H1 (cell line): ENCODE data around the gene SPATS1. TPM values are rescaled to one million over a fixed set of nuclear protein-coding genes. Genes with fewer than 3 reads are reported as not detected.

ENCODE experiments used
- CTCF ChIA-PET: fragments of 300-600 bp; sonication (Branson Sonifier 250); formaldehyde crosslinking; loops from one replicate; lab custom pipeline; 2021; ENCODE audit not compliant: partially characterized antibody; lab: Charles Lee
- POLR2A ChIA-PET: fragments of 300-600 bp; sonication (Branson Sonifier 250); formaldehyde crosslinking; loops from one replicate; lab custom pipeline; 2021; ENCODE audit warnings: inconsistent platforms; ENCODE audit not compliant: partially characterized antibody; lab: Charles Lee
- DNase-seq, 2 experiments: peaks; one replicate each; pipeline versions ENCODE4 v3.0.0 to v3.0.0-alpha.2; 2010 to 2022; ENCODE audit warnings: low spot score in 2 of 2, low read depth in 1 of 2, mixed read lengths in 1 of 2
- FAIRE-seq: peaks from 2 replicates; lab custom pipeline; 2011; peaks lifted over from hg19 to GRCh38; lab: Jason Lieb, UNC
- H2AFZ ChIP-seq: 2 replicates; pipeline ENCODE4 v1.8.1; 2012; ENCODE audit warnings: low read length, inconsistent platforms
- H2AK5ac ChIP-seq: 2 replicates; pipeline ENCODE4 v1.6.1; 2013; ENCODE audit warnings: low read depth, low read length
- H2BK120ac ChIP-seq: replicated peaks from 2 replicates; pipeline ENCODE3; 2013; ENCODE audit warnings: low read depth, low read length, inconsistent platforms
- H2BK12ac ChIP-seq: 2 replicates; pipeline ENCODE4 v1.6.1; 2013; ENCODE audit warnings: low read depth, low read length
- H2BK15ac ChIP-seq: 2 replicates; pipeline ENCODE4 v1.6.1; 2013; ENCODE audit warnings: low read length
- H2BK20ac ChIP-seq: 2 replicates; pipeline ENCODE4 v1.6.1; 2013; ENCODE audit warnings: low read length
- H2BK5ac ChIP-seq: 2 replicates; pipeline ENCODE4 v1.6.1; 2013; ENCODE audit warnings: low read depth, low read length
- H3K14ac ChIP-seq: 2 replicates; pipeline ENCODE4 v1.6.1; 2013; ENCODE audit warnings: inconsistent platforms; ENCODE audit not compliant: insufficient read length
- H3K18ac ChIP-seq: 2 replicates; pipeline ENCODE4 v1.6.1; 2013; ENCODE audit warnings: low read length; ENCODE audit errors: extremely low read depth
- H3K23ac ChIP-seq: 2 replicates; pipeline ENCODE4 v1.6.1; 2013; ENCODE audit warnings: inconsistent platforms; ENCODE audit not compliant: insufficient read length
- H3K23me2 ChIP-seq: 2 replicates; pipeline ENCODE4 v1.6.1; 2013; ENCODE audit warnings: low read depth, low read length
- H3K27ac ChIP-seq: 2 replicates; pipeline ENCODE4 v1.6.1; 2011; ENCODE audit warnings: low read depth, low read length, inconsistent platforms
- H3K27me3 ChIP-seq, 4 experiments: replicated peaks in 1 of 4; 1 replicate in 1 of 4; 2 replicates in 3 of 4; pipeline versions ENCODE4 v1.6.1 to v1.8.1; 2011 to 2013; ENCODE audit warnings: low read length in 3 of 4, mild to moderate bottlenecking in 3 of 4, inconsistent platforms in 2 of 4, mixed read lengths in 2 of 4, moderate library complexity in 1 of 4; ENCODE audit not compliant: control insufficient read depth in 3 of 4, insufficient read depth in 3 of 4; ENCODE audit errors: extremely low read depth in 1 of 4
- H3K36me3 ChIP-seq, 4 experiments: 2 replicates each; pipeline versions ENCODE4 v1.6.1 to v1.8.1; 2011 to 2013; ENCODE audit warnings: mild to moderate bottlenecking in 4 of 4, low read length in 3 of 4, moderate library complexity in 2 of 4, control low read depth in 1 of 4, inconsistent platforms in 1 of 4; ENCODE audit not compliant: insufficient read depth in 4 of 4, control insufficient read depth in 2 of 4
- H3K4ac ChIP-seq: replicated peaks from 2 replicates; pipeline ENCODE3; 2013; ENCODE audit warnings: low read length, low read depth, mixed read lengths, inconsistent platforms; ENCODE audit not compliant: insufficient read length
- H3K4me1 ChIP-seq, 4 experiments: replicated peaks in 1 of 4; 1 replicate in 1 of 4; 2 replicates in 3 of 4; pipeline versions ENCODE4 v1.6.1 to v1.8.1; 2011 to 2013; ENCODE audit warnings: low read length in 3 of 4, inconsistent platforms in 2 of 4, mixed read lengths in 1 of 4; ENCODE audit not compliant: insufficient read depth in 4 of 4, control insufficient read depth in 3 of 4
- H3K4me2 ChIP-seq, 2 experiments: 2 replicates each; pipeline versions ENCODE4 v1.6.1 to v1.8.1; 2011 to 2013; ENCODE audit warnings: low read depth in 2 of 2, low read length in 2 of 2, control low read depth in 1 of 2, inconsistent platforms in 1 of 2, mild to moderate bottlenecking in 1 of 2; ENCODE audit not compliant: insufficient read depth in 1 of 2
- H3K4me3 ChIP-seq, 4 experiments: fragments of 200-600, 300-600 bp in 1 of 4; sonication (generic), shearing (Covaris generic), sonication (Bioruptor Twin) in 1 of 4; 2 replicates each; pipeline versions ENCODE4 v1.5.1 to v1.8.1; 2011 to 2016; ENCODE audit warnings: low read length in 4 of 4, low read depth in 3 of 4, control low read depth in 2 of 4, inconsistent platforms in 2 of 4, mild to moderate bottlenecking in 2 of 4, mixed read lengths in 1 of 4, moderate library complexity in 1 of 4; ENCODE audit not compliant: insufficient read depth in 2 of 4; ENCODE audit errors: extremely low read depth in 1 of 4
- H3K56ac ChIP-seq: replicated peaks from 2 replicates; pipeline ENCODE3; 2013; ENCODE audit warnings: low read depth, mild to moderate bottlenecking, mixed read lengths, low read length, inconsistent platforms; ENCODE audit not compliant: insufficient read length
- H3K79me1 ChIP-seq: 2 replicates; pipeline ENCODE4 v1.6.1; 2013; ENCODE audit warnings: low read depth, low read length, control low read depth
- H3K79me2 ChIP-seq, 2 experiments: 2 replicates each; pipeline versions ENCODE4 v1.6.1 to v1.8.1; 2012 to 2013; ENCODE audit warnings: low read length in 2 of 2, mild to moderate bottlenecking in 2 of 2, inconsistent platforms in 1 of 2; ENCODE audit not compliant: insufficient read depth in 2 of 2, control insufficient read depth in 1 of 2
- H3K9ac ChIP-seq, 4 experiments: replicated peaks in 1 of 4; 1 replicate in 1 of 4; 2 replicates in 3 of 4; pipeline versions ENCODE4 v1.6.1 to v1.8.1; 2011 to 2013; ENCODE audit warnings: low read depth in 3 of 4, low read length in 3 of 4, control low read depth in 2 of 4, mild to moderate bottlenecking in 2 of 4, moderate library complexity in 2 of 4, inconsistent platforms in 1 of 4; ENCODE audit errors: extremely low read depth in 1 of 4
- H3K9me3 ChIP-seq, 2 experiments: 2 replicates each; pipeline versions ENCODE4 v1.6.1 to v1.8.1; 2012 to 2013; ENCODE audit warnings: mild to moderate bottlenecking in 2 of 2, moderate library complexity in 2 of 2, control low read depth in 1 of 2, inconsistent platforms in 1 of 2, low read depth in 1 of 2, low read length in 1 of 2, mixed read lengths in 1 of 2; ENCODE audit not compliant: insufficient read depth in 2 of 2
- H4K20me1 ChIP-seq, 2 experiments: replicated peaks in 1 of 2; 2 replicates each; pipeline versions ENCODE3 to v1.8.1; 2011 to 2013; ENCODE audit warnings: inconsistent platforms in 2 of 2, low read length in 2 of 2, mild to moderate bottlenecking in 1 of 2; ENCODE audit not compliant: insufficient read depth in 2 of 2, control insufficient read depth in 1 of 2
- H4K5ac ChIP-seq: 2 replicates; pipeline ENCODE4 v1.6.1; 2013; ENCODE audit warnings: low read length, low read depth, mixed read lengths, inconsistent platforms; ENCODE audit not compliant: insufficient read length
- H4K8ac ChIP-seq: 2 replicates; pipeline ENCODE4 v1.8.0; 2013; ENCODE audit warnings: mild to moderate bottlenecking, moderate library complexity, low read length, inconsistent platforms; ENCODE audit not compliant: insufficient read depth; ENCODE audit errors: extremely low read depth
- H4K91ac ChIP-seq: replicated peaks from 2 replicates; pipeline ENCODE3; 2013; ENCODE audit warnings: low read length, mixed read lengths, inconsistent platforms; ENCODE audit not compliant: insufficient read length
- BRCA1 ChIP-seq: IDR thresholded peaks from 2 replicates; pipeline ENCODE4 v1.6.1; 2012; ENCODE audit warnings: low read depth, low read length, improper control_type of control experiment
- EGR1 ChIP-seq: IDR thresholded peaks from 2 replicates; pipeline ENCODE4 v1.6.1; 2011; ENCODE audit warnings: low read depth, low read length, borderline replicate concordance
- EP300 ChIP-seq, 2 experiments: IDR thresholded peaks; 1 replicate in 1 of 2; 2 replicates in 1 of 2; pipeline ENCODE4 v1.6.1; 2011 to 2012; ENCODE audit warnings: low read depth in 2 of 2, low read length in 2 of 2, mild to moderate bottlenecking in 2 of 2, borderline replicate concordance in 1 of 2, inconsistent platforms in 1 of 2, moderate library complexity in 1 of 2
- HDAC6 ChIP-seq: IDR thresholded peaks from one replicate; pipeline ENCODE4 v1.7.1; 2012; ENCODE audit warnings: low read depth, mild to moderate bottlenecking, inconsistent platforms, low read length, moderate library complexity
- JUND ChIP-seq: IDR thresholded peaks from 2 replicates; pipeline ENCODE4 v1.6.1; 2011; ENCODE audit warnings: mild to moderate bottlenecking, improper control_type of control experiment, low read length
- RFX5 ChIP-seq: IDR thresholded peaks from 2 replicates; pipeline ENCODE4 v1.6.1; 2011; ENCODE audit warnings: low read depth, low read length, improper control_type of control experiment, borderline replicate concordance
- SRF ChIP-seq: IDR thresholded peaks from 2 replicates; pipeline ENCODE4 v1.6.1; 2011; ENCODE audit warnings: mild to moderate bottlenecking, low read depth, low read length, moderate library complexity
- TAF1 ChIP-seq: IDR thresholded peaks from 2 replicates; pipeline ENCODE4 v1.6.1; 2011; ENCODE audit warnings: mild to moderate bottlenecking, low read depth, low read length
- WGBS, 2 experiments: shearing (Covaris generic) in 1 of 2; methylation state at CpG; one replicate each; pipeline versions ENCODE4 v1.1.6 to v1.1.7; 2013 to 2015; ENCODE audit warnings: low lambda C conversion rate in 2 of 2, mixed read lengths in 2 of 2, inconsistent platforms in 1 of 2, low coverage in 1 of 2, missing lambda C conversion rate in 1 of 2; ENCODE audit not compliant: insufficient replicate concordance in 2 of 2, insufficient coverage in 1 of 2, insufficient read length in 1 of 2; ENCODE audit errors: extremely low coverage in 1 of 2, missing lambda C conversion rate in 1 of 2; 5-methylcytosine and 5-hydroxymethylcytosine counted together
- polyA plus RNA-seq, 7 experiments: library from polyadenylated mRNA; depleted of rRNA in 3 of 7; stranded (reverse) in 5 of 7; unstranded in 2 of 7; fragments of >200 nt in 5 of 7; fragments of 200-250 nt in 2 of 7; gene quantifications; 1 replicate in 5 of 7; 2 replicates in 1 of 7; 4 replicates in 1 of 7; pipeline versions ENCODE4 v1.2.1 to v1.2.3, GENCODE V29; 2011 to 2013; ENCODE audit warnings: missing spikeins in 2 of 7, mixed read lengths in 2 of 7
- total RNA-seq: library from RNA; stranded (reverse); fragmentation: NEBNext Ultra II Directional; extraction: Animal tissue kit (Norgen Biotek cat#: 25700); gene quantifications from 2 replicates; pipeline ENCODE4 v1.2.1, GENCODE V29; 2021
- TF ChIP-seq, protein P1 (sequence below): IDR thresholded peaks from 2 replicates; pipeline ENCODE4 v1.6.1; 2012; ENCODE audit warnings: low read length, inconsistent platforms
- TF ChIP-seq, protein P2 (sequence below): IDR thresholded peaks from 2 replicates; pipeline ENCODE4 v1.6.1; 2012; ENCODE audit warnings: inconsistent platforms
- TF ChIP-seq, protein P3 (sequence below): IDR thresholded peaks from 2 replicates; pipeline ENCODE4 v1.6.1; 2011; ENCODE audit warnings: low read depth, mild to moderate bottlenecking, low read length; ENCODE audit not compliant: insufficient read depth

Gene SPATS1
- total and polyA plus RNA-seq, 2 of the 8 experiments (the other 6 are each of a cell fraction or from before 2014, with no cell fraction given): not detected

- no peak overlapping the region for H3K4me2 ChIP-seq
- no peak for FAIRE-seq
- no peak overlapping the region for H2BK20ac ChIP-seq
- H3K23ac ChIP-seq: no peak overlapping the region
- H3K18ac ChIP-seq: no peak overlapping the region
- H4K20me1 ChIP-seq: no peaks in the 10 kb centered on the region
- H3K27ac ChIP-seq: no peak overlapping the region
- TF ChIP-seq HDAC6: no peak
- TF ChIP-seq RFX5: no peak
- TF ChIP-seq, protein P1, sequence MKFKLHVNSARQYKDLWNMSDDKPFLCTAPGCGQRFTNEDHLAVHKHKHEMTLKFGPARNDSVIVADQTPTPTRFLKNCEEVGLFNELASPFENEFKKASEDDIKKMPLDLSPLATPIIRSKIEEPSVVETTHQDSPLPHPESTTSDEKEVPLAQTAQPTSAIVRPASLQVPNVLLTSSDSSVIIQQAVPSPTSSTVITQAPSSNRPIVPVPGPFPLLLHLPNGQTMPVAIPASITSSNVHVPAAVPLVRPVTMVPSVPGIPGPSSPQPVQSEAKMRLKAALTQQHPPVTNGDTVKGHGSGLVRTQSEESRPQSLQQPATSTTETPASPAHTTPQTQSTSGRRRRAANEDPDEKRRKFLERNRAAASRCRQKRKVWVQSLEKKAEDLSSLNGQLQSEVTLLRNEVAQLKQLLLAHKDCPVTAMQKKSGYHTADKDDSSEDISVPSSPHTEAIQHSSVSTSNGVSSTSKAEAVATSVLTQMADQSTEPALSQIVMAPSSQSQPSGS: no peak
- no peak for TF ChIP-seq EGR1
- TF ChIP-seq, protein P2, sequence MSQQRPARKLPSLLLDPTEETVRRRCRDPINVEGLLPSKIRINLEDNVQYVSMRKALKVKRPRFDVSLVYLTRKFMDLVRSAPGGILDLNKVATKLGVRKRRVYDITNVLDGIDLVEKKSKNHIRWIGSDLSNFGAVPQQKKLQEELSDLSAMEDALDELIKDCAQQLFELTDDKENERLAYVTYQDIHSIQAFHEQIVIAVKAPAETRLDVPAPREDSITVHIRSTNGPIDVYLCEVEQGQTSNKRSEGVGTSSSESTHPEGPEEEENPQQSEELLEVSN: no peak
- TF ChIP-seq EP300 (IDR thresholded peaks at IDR 0.05; ENCODE audit: borderline replicate concordance in 1 of 2, low read depth in 2 of 2, low read length in 2 of 2): no peak
- no peak for TF ChIP-seq SRF
- TF ChIP-seq BRCA1: no peak
- no peak for TF ChIP-seq JUND
- TF ChIP-seq TAF1: no peak
- TF ChIP-seq, protein P3, sequence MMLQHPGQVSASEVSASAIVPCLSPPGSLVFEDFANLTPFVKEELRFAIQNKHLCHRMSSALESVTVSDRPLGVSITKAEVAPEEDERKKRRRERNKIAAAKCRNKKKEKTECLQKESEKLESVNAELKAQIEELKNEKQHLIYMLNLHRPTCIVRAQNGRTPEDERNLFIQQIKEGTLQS: no peak
- no peak overlapping the region for H3K56ac ChIP-seq
- H3K79me1 ChIP-seq: no peaks in the 10 kb centered on the region
- H3K79me2 ChIP-seq: no peaks in the 10 kb centered on the region
- no peak overlapping the region for H2BK12ac ChIP-seq
- no peaks in the 10 kb centered on the region for H3K9me3 ChIP-seq
- 83% methylated on average over 3 of the region's 3 CpGs; no CpG with 5 or more reads in 1 of the 2 experiments for WGBS, 2 experiments
- peaks cover 0 to 2% (median 0%) of the 10 kb centered on the region in 4 experiments; a peak in 2 of 7 replicates for H3K4me1 ChIP-seq
- ChIA-PET CTCF (interaction anchor here (1.2 to 2.2 kb wide), 4 partner anchors 11 to 53 kb away, joined by 5 to 8 read pairs (median 6); no protein-coding TSS in a partner anchor), POLR2A (interaction anchor here (1.0 to 2.0 kb wide), 7 partner anchors 8 to 61 kb away, joined by 3 to 8 read pairs (median 4); partner anchors contain the start of gene AARS2)
- no peaks in the 10 kb centered on the region for H3K23me2 ChIP-seq
- H4K91ac ChIP-seq: no peak overlapping the region
- no peak overlapping the region for H4K5ac ChIP-seq
- H2BK120ac ChIP-seq: no peak overlapping the region
- no peak overlapping the region for H3K9ac ChIP-seq
- no peak overlapping the region for H3K14ac ChIP-seq
- H4K8ac ChIP-seq: no peak overlapping the region
- H3K4me3 ChIP-seq: no peak overlapping the region
- H2BK15ac ChIP-seq: no peak overlapping the region
- no peak overlapping the region for H2AFZ ChIP-seq
- H2AK5ac ChIP-seq: no peak overlapping the region
- peaks cover 0 to 2% (median 0%) of the 10 kb centered on the region in 4 experiments; a peak in 1 of 7 replicates for H3K27me3 ChIP-seq
- no peak overlapping the region for H2BK5ac ChIP-seq
- DNase-seq: no peak
- H3K36me3 ChIP-seq: no peaks in the 10 kb centered on the region
- no peak overlapping the region for H3K4ac ChIP-seq
Observed at GRCh38 chr6:44321210-44321609, 21.2 kb upstream of the SPATS1 start.
